Right renal pelvis (tissue), 4 donors: Measurements from ENCODE around the gene PMP22. TPM values are rescaled to one million over a fixed set of nuclear protein-coding genes. Genes with fewer than 3 reads are reported as not detected.

Experiments
- DNase-seq, 4 donors: peaks; one replicate each; pipeline ENCODE4 v3.0.0-alpha.2; 2013; ENCODE audit warnings: low read depth in 4 of 4, low spot score in 3 of 4, missing footprints in 1 of 4
- polyA plus RNA-seq, 4 donors: library from polyadenylated mRNA; unstranded; fragments of 120-200 nt; gene quantifications; one replicate each; pipeline ENCODE4 v1.2.1, GENCODE V29; 2013; ENCODE audit not compliant: insufficient read length in 4 of 4

Gene PMP22
- polyA plus RNA-seq, 4 donors: 65.4 to 74.2 (median 71.0) TPM

DNA sequence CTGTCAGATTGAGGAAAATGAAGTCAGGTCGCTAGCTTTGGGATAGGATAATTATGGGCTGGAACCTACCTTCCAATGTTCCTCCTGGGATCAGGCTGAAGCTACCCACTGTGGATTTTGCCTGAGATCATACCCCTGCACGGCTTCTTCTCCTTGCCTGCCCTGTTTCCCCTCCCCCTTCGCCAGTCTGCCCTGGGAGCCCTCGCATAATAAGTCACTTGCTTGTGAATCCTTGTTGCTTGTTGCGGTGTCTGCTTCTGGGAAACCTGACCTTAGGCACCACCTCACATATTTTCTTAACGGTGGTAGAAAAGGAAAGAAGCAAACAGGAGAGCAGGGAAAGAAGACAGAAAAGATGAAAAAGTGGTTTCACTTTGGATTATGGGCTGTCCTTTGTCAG, 13.3 kb upstream of the PMP22 start:
- DNase-seq: peak in 1 of 4 donors; percentile 27

GRCh38 chr17:15274017-15274416, 8.9 kb upstream of the PMP22 start:
- no peak for DNase-seq

- DNase-seq: no peak
Observed at GRCh38 chr17:15273141-15273793, 8.1 kb upstream of the PMP22 start.

DNA sequence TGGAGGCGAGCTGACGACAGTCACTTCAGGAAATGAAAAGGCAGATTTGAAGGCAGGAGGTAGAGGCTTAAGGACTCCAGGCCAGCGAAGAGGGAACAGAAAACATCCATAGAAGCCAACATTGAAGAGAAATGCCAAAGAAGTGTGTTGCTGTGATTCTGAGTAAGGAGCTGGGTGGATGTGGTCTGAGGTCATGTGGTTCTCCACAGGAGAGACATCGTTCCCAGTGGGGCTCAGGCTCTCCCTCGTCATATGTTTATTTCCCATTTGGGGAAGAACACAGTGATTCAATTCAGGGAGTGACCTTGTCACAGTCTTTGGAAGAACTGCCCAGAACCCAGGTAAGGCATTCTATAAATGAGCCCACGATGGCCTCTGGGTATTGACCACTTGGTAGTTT, 6.6 kb upstream of the PMP22 start:
- no peak for DNase-seq

DNA sequence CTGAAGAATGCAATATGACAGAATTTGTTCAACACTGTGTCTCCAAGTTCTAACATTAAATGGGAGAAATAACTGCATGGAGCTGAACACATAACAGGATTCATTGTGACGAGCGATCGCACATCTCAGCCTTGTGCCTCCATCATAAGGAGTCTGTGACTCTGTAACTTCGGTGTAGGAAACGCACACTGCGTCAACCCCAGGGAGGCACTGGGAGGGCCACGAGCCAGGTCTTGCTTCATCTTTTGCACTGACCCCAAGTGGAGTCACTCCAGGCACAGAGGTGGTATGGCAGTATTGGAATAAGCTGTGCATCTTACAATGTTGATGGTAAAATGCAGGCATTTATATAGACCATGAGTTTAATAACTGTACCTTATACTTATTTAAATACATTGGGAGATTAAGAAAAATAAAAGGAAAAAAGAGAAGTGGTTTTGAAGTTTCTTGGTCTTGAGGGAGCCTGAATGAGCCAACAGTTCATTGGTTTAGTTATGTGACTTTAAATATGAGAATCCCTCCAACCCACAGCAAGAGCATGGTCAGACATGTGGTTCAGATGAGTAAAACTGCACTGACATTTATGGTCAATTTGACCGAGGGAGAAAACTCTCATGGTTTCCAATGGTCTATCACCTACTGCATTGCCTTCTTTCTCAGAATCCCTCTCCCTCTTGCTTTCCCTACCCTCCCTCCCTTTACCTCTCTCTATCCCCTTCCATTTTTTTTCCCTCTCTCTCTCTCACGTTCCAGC, 5.7 kb upstream of the PMP22 start:
- no peak for DNase-seq

GRCh38 chr17:15269780-15270089, 4.6 kb upstream of the PMP22 start:
- DNase-seq: no peak

DNA sequence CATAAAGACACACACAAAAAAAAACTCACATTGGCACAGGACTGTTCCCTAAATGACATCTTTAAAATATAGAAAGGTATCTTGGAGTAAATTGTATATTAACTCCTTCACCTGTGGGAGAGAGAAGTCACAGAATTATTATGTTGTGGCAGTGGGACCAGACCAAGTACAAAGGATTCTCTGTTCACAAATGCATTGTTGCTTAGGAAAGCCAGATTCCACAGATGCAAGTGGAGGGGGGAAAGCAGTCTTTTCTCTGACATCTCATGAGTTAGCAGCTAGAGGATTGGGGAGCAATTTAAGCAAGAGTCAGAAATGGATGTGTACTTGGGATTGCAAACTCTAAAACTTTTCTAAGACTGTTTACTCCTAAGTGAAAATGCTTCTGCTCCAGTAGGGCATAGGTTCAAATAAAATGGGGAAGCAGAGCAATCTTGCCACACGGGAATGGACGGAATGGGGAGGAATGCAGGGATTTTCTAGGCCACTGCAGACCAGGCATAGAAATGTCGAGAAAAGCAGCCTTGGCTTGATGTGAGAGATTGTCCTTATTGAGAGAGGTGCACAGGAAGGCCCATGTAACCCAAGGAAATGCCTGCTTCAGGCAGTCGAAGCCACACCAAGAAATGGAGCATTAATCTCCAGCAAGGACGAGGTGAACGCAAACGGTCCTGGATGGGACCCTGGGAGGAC, 4.1 kb upstream of the PMP22 start:
- DNase-seq: no peak

DNA sequence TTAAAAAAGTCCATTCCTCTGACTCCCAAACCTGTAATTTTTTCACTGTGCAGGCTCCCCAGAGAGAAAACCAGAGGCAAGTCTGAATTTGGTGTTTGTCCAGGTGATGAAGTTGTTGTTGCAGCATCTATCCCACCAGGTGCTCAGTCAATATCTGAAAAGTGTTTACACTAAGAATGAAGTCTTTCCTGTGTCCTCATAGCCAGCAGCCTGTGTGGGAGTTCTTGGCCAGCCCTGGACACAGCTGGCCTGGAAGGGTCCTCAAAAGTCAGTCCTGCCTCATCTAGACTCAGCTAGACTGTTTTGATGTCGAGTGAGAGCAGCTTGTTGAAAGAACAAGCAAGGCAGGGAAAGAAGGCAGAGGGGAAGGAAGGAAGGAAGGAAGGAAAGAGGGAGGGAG, 3.3 kb upstream of the PMP22 start:
- DNase-seq: no peak

GRCh38 chr17:15267996-15268395, 2.9 kb upstream of the PMP22 start:
- DNase-seq: no peak

DNA sequence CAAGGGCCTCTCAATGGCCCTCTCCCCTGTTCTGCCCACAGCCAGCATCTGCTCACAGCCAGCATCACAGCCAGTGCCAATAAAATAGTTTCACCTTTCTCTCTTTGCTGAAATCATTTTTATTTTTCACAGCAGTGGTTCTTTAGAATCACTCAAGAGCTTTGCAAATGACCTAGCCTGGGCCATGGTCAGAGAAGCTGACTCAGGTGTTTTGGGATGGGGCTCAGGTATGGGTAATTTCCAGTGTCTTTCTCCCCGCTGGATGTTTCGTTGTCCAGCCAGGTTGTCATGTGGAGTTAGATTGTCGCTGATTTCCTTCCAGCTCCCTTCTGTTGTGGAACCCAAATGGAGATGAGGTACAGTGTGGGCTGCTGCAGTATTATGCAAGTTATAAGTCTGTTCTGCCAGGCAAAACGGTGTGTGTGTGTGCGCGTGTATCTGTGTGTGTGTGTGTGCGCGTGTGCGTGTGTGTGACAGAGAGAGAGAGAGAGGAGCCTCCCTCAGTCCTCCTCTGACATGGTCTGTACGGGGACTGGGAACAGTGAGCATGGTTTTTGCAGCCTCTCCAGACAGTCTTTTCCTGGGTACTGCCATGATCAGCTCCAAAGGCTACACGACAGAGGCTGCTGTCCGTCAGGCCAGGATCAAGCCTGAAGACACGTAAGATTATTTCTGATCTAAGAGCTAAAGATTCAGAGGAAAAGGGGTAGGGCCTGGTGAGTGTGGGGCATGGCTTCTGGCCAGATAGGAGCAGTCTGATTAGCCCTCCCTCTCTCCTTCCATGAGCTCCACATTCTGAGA, 1.4 kb upstream of the PMP22 start:
- DNase-seq: no peak

- no peak for DNase-seq
Observed at GRCh38 chr17:15264542-15264941, 584 bp downstream of the PMP22 start.

- DNase-seq: no peak
Observed at GRCh38 chr17:15263680-15264079, 1.4 kb downstream of the PMP22 start.

- DNase-seq: peak in 2 of 4 donors; percentile 25 to 50
Observed at GRCh38 chr17:15263206-15263579, 1.9 kb downstream of the PMP22 start.

- DNase-seq: peak in 2 of 4 donors; percentile 47 to 70
Observed at GRCh38 chr17:15262291-15263205, 2.6 kb downstream of the PMP22 start.

- DNase-seq: peak in 1 of 4 donors; percentile 21
Observed at GRCh38 chr17:15261802-15262290, 3.3 kb downstream of the PMP22 start.

- DNase-seq: peak in 2 of 4 donors; percentile 12 to 27
Observed at GRCh38 chr17:15261258-15261801, 3.8 kb downstream of the PMP22 start.

DNA sequence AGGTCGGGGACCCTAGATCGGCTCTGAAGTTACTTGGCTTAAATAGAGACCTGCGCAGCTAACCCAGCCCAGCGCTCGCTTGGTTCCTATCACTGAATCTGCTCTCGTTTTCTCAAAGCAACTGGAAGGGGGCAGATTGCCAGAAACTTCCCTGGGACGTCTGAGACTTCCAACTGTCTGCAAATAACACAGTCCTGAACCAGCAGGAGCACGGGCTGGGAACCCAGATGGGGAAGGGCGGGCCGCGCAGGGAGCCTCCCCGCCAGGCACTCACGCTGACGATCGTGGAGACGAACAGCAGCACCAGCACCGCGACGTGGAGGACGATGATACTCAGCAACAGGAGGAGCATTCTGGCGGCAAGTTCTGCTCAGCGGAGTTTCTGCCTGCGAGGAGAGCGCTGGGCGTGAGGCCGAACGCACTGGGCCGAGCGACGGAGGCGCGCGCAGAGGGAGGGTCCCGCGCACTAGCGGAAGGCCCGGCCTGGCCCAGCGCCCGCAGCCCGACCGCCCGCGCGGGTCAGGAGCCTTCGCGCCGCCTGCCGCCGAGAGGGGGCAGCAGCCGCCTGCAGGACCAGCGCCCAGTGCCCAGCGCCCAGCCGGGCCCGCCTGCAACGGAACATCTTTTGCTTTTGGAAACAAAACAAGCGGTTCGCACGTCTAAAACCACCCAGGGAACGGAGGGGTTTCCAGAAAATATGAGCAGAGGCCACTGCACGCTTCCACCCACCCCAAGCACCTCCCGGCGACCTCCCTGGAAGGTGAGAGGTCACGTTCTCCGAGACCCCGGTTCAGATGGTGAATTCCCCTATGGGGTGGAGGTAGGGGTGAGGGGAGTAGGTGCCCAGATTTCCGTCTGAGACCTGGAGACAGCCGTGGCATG, 4.5 kb downstream of the PMP22 start:
- peak; percentile 74 to 82 (median 78) for DNase-seq

DNA sequence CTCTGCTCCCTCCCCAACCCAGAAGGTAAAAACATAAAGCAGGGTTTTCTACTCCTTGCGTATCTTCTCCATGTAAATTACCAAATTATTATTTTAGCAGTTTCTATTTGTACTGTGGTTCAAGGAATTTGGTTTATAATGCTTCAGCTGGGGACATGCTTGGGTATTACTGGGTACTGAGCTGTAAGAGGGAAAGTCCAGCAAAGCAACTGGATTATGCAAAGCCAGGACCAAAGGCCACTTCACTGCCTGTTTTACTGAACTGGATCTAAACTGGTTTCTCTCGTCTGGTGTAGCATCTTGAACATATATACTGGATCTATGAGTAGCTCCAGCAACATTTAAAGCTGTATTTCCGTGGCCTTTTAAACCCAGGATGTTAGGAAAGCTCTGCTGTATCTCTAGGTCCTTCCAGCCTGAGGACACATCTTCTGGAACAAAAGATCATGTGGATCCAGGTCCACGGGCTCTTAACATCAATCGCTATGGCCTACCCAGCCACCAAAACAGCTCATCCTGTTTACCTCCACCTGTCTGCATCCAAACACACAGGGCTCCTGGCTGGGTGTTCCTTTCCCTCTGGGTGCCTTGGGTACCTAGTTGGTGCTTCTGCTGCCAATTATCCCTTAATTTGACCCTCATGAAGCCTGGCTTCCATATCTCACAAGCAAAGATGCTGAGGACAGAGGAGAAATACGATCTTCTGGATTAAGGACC, 7.2 kb downstream of the PMP22 start:
- DNase-seq: no peak
